HUES48 (cell line): ENCODE measurements around the gene TBC1D2.
A peak's percentile ranks its signal among the peaks of the same experiment; 100 is the strongest.
"Not testable (repeated sequence)": the region's sequence is repeated elsewhere in the genome, so short reads cannot be mapped to it uniquely, and the experiment has no call there.

Experiments
- H3K27ac ChIP-seq: one replicate; pipeline ENCODE4 v1.7.0; 2013; ENCODE audit warnings: low read depth, low read length, inconsistent platforms
- H3K27me3 ChIP-seq: 2 replicates; pipeline ENCODE4 v1.6.1; 2013; ENCODE audit warnings: mild to moderate bottlenecking, low read length; ENCODE audit not compliant: control insufficient read depth, insufficient read depth
- H3K36me3 ChIP-seq: 2 replicates; pipeline ENCODE4 v1.6.1; 2013; ENCODE audit warnings: low read length; ENCODE audit not compliant: control insufficient read depth, insufficient read depth
- H3K4me1 ChIP-seq: 2 replicates; pipeline ENCODE4 v1.6.1; 2013; ENCODE audit warnings: mild to moderate bottlenecking, low read length; ENCODE audit not compliant: control insufficient read depth, insufficient read depth
- H3K4me3 ChIP-seq: 2 replicates; pipeline ENCODE4 v1.5.1; 2013; ENCODE audit warnings: mild to moderate bottlenecking, low read depth, low read length
- H3K9ac ChIP-seq: 2 replicates; pipeline ENCODE4 v1.6.1; 2013; ENCODE audit warnings: mild to moderate bottlenecking, low read depth, low read length, moderate library complexity
- H3K9me3 ChIP-seq: 2 replicates; pipeline ENCODE4 v1.6.1; 2013; ENCODE audit warnings: low read length; ENCODE audit not compliant: control insufficient read depth, insufficient read depth

The TBC1D2 gene

GRCh38 chr9:98272083-98272482 lies 16.6 kb upstream of the TBC1D2 start:
- no peak overlapping the region for H3K9ac ChIP-seq
- no peaks in the 10 kb centered on the region for H3K9me3 ChIP-seq
- no peaks in the 10 kb centered on the region for H3K36me3 ChIP-seq
- H3K27me3 ChIP-seq = no peaks in the 10 kb centered on the region
- no peak overlapping the region for H3K4me3 ChIP-seq
- no peak overlapping the region for H3K27ac ChIP-seq
- H3K4me1 ChIP-seq = no peaks in the 10 kb centered on the region

- no peaks in the 10 kb centered on the region for H3K9me3 ChIP-seq
Observed at GRCh38 chr9:98271479-98271878, 16.0 kb upstream of the TBC1D2 start.

GRCh38 chr9:98270284-98270683 lies 14.8 kb upstream of the TBC1D2 start:
- H3K9me3 ChIP-seq, H3K4me3 ChIP-seq, H3K4me1 ChIP-seq, H3K27me3 ChIP-seq, H3K36me3 ChIP-seq, H3K27ac ChIP-seq, H3K9ac ChIP-seq: not testable (repeated sequence)

More at GRCh38 chr9:98271479-98271878, 16.0 kb upstream of the TBC1D2 start:
- no peaks in the 10 kb centered on the region for H3K36me3 ChIP-seq
- no peak overlapping the region for H3K4me3 ChIP-seq
- no peak overlapping the region for H3K27ac ChIP-seq
- no peak overlapping the region for H3K9ac ChIP-seq
- no peaks in the 10 kb centered on the region for H3K4me1 ChIP-seq
- H3K27me3 ChIP-seq = no peaks in the 10 kb centered on the region

GRCh38 chr9:98269652-98270051 lies 14.2 kb upstream of the TBC1D2 start:
- H3K4me3 ChIP-seq = not testable (repeated sequence)

GRCh38 chr9:98267556-98267955 lies 12.1 kb upstream of the TBC1D2 start:
- not testable (repeated sequence) for H3K9ac ChIP-seq, H3K27me3 ChIP-seq, H3K36me3 ChIP-seq, H3K9me3 ChIP-seq, H3K4me3 ChIP-seq, H3K4me1 ChIP-seq, H3K27ac ChIP-seq

More at GRCh38 chr9:98269652-98270051, 14.2 kb upstream of the TBC1D2 start:
- not testable (repeated sequence) for H3K27ac ChIP-seq, H3K27me3 ChIP-seq, H3K36me3 ChIP-seq, H3K9ac ChIP-seq, H3K9me3 ChIP-seq, H3K4me1 ChIP-seq

GRCh38 chr9:98264516-98264915 lies 9.1 kb upstream of the TBC1D2 start:
- Histone ChIP-seq H3K4me1 (peaks cover 7% of the 10 kb centered on the region; the same call in 1 of the 2 replicates), H3K36me3 (no peaks in the 10 kb centered on the region), H3K27ac (peak overlapping the region; percentile 49), H3K27me3 (no peaks in the 10 kb centered on the region), H3K9ac (no peak overlapping the region), H3K4me3 (no peak overlapping the region), H3K9me3 (no peaks in the 10 kb centered on the region)

GRCh38 chr9:98263482-98264357 lies 8.3 kb upstream of the TBC1D2 start:
- H3K27me3 ChIP-seq = no peaks in the 10 kb centered on the region
- no peak overlapping the region for H3K9ac ChIP-seq
- H3K9me3 ChIP-seq = no peaks in the 10 kb centered on the region
- H3K36me3 ChIP-seq = no peaks in the 10 kb centered on the region
- no peak overlapping the region for H3K27ac ChIP-seq
- peaks cover 7% of the 10 kb centered on the region; the same call in 1 of the 2 replicates for H3K4me1 ChIP-seq
- H3K4me3 ChIP-seq = no peak overlapping the region

GRCh38 chr9:98263080-98263479 lies 7.6 kb upstream of the TBC1D2 start:
- no peak overlapping the region for H3K4me3 ChIP-seq
- H3K27me3 ChIP-seq = no peaks in the 10 kb centered on the region
- peaks cover 7% of the 10 kb centered on the region; the same call in 1 of the 2 replicates for H3K4me1 ChIP-seq
- no peak overlapping the region for H3K27ac ChIP-seq
- H3K9ac ChIP-seq = no peak overlapping the region
- no peaks in the 10 kb centered on the region for H3K36me3 ChIP-seq
- H3K9me3 ChIP-seq = no peaks in the 10 kb centered on the region

GRCh38 chr9:98262056-98262455 lies 6.6 kb upstream of the TBC1D2 start:
- Histone ChIP-seq H3K27me3 (no peaks in the 10 kb centered on the region), H3K9ac (no peak overlapping the region), H3K4me1 (peaks cover 8% of the 10 kb centered on the region; the same call in 1 of the 2 replicates), H3K36me3 (no peaks in the 10 kb centered on the region), H3K4me3 (no peak overlapping the region), H3K27ac (no peak overlapping the region), H3K9me3 (no peaks in the 10 kb centered on the region)

GRCh38 chr9:98260635-98261034 lies 5.2 kb upstream of the TBC1D2 start:
- Histone ChIP-seq H3K36me3 (no peaks in the 10 kb centered on the region), H3K4me3 (no peak overlapping the region), H3K27me3 (no peaks in the 10 kb centered on the region), H3K4me1 (peaks cover 15% of the 10 kb centered on the region; the same call in 1 of the 2 replicates), H3K27ac (no peak overlapping the region), H3K9ac (no peak overlapping the region), H3K9me3 (no peaks in the 10 kb centered on the region)

- Histone ChIP-seq H3K27ac (no peak overlapping the region), H3K27me3 (no peaks in the 10 kb centered on the region), H3K36me3 (no peaks in the 10 kb centered on the region), H3K4me1 (peaks cover 11% of the 10 kb centered on the region; the same call in 1 of the 2 replicates), H3K9me3 (no peaks in the 10 kb centered on the region), H3K4me3 (no peak overlapping the region), H3K9ac (no peak overlapping the region)
Observed at GRCh38 chr9:98259791-98260190, 4.3 kb upstream of the TBC1D2 start.
